Left forelimb (tissue), 1 donor: ENCODE data around the gene MFAP1.
"Not testable (repeated sequence)": the region's sequence is repeated elsewhere in the genome, so short reads cannot be mapped to it uniquely, and the experiment has no call there.

Experiments used
- DNase-seq: peaks from one replicate; pipeline ENCODE4 v3.0.0-alpha.2; 2018; ENCODE audit warnings: low spot score

MFAP1 gene

DNA sequence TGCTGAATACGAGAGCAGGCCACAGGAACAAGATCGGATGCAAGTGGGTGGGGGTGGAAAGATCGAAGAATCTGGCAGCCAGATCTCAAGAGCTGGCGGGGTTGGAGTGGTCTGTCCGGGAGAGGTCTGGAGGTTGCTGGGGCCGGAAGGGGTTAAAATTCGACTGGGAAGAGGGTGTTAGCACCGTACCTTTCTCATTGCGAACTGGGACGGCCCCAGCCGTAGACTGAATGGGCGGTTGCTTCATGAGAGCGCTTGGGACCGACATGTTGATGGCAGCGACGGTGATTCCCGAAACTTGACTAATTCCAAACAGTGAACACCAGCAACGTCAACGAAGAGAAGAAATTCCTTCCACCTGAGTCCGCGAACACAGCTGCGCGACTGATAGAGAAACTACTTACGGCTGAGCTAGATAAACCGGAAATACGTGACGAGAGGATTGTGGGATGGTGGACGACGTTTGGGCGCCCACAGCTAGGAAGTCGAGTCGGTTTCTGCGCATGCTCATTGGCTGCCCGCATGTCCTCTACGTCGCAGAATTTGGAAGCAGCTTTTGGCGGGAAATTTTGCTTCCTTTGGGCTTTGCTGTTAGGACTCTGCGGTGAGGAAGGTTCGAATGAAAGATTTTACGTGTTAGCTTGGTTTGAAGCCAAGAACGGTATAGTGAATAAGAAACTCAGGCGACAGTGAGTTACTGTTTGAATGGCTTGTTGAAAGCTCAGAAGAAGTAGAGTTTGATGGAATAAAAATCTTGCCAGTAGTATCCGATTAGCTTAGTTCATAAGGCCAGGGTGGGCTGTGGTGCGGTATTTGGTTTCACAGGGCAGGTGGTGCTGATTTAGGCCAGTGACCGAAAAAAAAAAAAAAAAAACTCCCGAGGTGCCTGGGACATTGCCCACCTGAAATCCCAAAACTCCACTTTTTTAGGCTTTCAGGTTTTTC lies at the start of gene MFAP1:
MFAP1 (minus strand) TSS at position 389 of the 945 bp plus-strand sequence; CDS start at position 268, 121 bp downstream.
- peak; percentile 89 for DNase-seq

DNA sequence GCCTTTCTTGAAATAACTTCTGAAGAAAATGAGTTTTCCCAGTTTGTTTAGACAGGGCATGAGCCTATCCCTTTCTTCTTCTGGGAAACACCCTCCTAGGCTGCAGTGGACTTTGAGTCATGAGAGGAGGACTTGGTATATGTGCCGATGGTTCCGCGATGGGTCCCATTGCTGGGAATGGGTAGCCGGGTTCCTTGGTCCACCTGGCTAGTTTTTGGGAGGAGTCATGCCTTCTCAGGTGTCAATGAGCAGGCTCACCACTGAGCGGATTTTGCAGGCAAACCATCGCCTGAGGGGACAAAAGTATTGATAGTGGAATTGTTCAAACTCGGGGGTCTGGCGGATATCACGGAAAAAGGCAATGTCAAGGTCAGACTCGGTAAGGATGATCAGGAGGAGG lies 49.2 kb upstream of the MFAP1 start:
- no peak for DNase-seq

DNA sequence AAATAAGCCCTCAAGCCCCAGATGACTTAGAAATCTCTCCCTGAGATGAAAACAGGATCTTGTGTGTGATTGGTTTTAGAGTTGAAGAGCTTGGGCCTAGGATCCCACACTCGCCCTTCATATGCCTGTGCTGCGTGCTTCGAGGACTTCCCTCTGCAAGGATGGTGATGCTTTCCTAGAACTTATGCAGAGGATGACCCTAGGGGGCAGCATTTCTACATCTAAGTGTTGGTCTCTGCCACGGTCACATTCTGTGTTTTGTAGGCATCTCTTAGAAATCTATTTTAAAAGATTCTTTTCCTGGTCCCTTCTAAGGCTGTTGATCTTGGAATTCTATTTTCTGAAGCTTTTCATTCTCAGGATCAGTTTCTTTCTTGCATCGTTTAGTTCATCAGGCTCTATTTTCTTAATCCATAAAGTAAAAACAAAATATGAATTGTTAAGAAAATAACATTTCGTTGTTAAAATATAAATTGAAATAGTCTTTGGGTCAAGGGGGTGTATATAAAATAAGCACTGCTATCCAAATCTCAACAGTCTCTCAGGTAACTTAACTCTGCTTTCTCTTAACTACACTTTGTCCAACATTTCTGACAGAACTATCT lies 48.0 kb upstream of the MFAP1 start:
- no peak for DNase-seq

GRCh38 chr15:43871835-43872234 lies 47.3 kb upstream of the MFAP1 start:
- DNase-seq = no peak

DNA sequence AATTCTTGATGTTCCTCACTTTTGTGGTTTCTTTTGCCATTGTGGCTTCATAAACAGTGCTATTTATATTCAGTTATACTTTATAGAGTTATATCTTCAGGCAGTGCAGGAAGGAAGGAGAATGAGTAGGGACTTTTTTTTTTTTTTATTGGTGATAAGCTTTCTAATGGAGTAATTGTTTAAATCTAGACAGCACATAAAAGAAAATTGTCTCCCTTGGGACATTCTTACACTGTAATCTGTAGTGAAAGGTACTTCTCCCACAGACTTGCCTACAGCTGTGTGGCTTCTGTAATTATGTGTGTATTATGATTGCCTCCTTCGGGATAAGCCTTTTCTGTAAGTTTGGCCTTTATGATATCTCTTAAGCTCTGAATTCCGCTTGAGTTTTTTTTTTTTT lies 43.9 kb upstream of the MFAP1 start:
- no peak for DNase-seq

- DNase-seq = no peak
Observed at GRCh38 chr15:43867096-43867495, 42.6 kb upstream of the MFAP1 start.

- DNase-seq = not testable (repeated sequence)
Observed at GRCh38 chr15:43866636-43867035, 42.1 kb upstream of the MFAP1 start.

DNA sequence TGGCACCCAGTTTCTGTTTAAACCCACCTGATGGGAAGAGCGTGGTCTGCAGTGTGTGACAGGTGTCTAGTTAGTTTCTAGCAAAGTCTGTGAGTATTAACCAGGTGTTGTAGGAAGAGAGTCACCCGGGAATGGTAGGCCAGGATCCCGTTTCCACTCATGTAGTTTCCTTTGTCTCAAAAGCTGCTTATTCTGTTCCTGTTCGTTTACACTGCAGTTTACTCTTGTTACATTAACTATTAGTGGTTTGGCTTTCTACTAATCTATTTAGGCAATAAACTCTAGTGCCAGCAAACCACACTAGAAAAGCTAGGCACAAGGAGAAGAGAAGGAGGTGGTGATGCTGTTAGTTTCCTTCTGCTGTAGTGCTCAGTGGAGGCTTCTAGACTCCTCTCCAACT lies 35.1 kb upstream of the MFAP1 start:
- DNase-seq = no peak

DNA sequence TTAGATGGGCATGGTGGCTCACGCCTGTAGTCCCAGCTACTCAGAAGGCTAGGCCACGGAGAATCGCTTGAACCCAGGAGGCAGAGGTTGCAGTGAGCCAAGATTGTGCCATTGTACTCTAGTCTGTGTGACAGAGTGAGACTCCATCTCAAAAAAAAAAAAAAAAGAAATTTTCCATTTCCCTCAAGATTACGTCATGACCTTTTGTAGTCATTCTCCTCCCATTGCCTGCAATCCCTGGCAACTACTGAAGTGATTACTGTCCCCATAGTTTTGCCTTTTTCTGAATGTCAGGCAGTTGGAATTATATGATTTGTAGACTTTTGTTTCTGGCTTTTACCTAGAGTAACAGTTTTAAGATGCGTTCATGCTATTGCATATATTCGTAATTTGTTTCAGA lies 30.3 kb upstream of the MFAP1 start:
- DNase-seq = no peak

DNA sequence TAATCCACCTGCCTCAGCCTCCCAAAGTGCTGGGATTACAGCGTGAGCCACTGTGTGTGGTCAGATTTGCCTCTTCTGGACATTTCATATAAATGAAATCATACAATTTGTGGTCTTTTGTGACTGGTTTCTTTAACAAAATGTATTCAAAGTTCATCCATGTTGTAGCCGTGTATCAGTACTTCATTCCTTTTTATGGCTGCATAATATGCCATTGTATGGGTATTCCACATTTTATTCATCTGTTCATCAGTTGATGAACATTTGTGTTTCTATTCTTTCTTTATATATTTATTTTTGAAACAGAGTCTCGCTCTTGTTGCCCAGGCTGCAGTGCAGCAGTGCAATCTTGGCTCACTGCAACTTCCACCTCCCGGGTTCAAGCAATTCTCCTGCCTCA lies 28.1 kb upstream of the MFAP1 start:
- no peak for DNase-seq

DNA sequence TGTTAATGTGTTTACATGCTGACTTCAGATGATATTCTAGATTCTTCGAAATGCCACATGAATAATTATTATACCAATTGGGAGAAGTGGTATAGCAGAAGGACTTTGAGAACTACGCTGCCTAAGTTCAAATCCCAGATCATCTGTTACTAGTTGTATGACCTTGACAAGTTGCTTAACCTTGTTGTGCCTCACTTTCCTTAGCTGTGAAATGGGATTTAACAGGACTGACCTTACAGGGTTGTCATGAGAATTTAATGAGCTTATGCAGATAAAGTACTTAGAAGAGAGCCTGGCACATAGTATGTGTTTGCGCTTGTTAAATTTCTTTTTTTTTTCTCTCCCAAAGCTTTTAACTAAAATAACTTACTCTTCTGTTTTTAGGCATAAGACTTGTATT lies 26.8 kb upstream of the MFAP1 start:
- DNase-seq = no peak

GRCh38 chr15:43845421-43845820 lies 20.9 kb upstream of the MFAP1 start:
- no peak for DNase-seq

- DNase-seq = not testable (repeated sequence)
Observed at GRCh38 chr15:43832485-43832884, 8.0 kb upstream of the MFAP1 start.

DNA sequence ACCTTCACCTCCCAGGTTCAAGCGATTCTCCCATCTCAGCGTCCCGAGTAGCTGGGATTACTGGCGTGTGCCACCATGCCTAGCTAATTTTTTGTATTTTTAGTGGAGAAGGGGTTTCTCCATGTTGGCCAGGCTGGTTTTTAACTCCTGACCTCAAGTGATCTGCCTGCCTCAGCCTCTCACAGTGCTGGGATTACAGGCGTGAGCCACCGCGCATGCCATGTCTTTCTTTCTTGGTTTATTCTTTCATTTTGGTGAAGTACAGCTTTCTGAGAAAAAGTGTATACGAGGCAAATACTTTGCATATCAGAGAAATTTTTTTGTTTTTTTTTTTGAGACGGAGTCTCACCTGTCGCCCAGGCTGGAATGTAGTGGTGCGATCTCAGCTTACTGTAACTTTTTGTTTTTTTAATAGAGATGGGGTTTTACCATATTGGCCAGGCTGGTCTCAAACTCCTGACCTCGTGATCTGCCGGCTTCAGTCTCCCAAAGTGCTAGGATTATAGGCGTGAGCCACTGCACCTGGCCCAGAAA lies 7.1 kb upstream of the MFAP1 start:
- not testable (repeated sequence) for DNase-seq

GRCh38 chr15:43830691-43831275 lies 6.3 kb upstream of the MFAP1 start:
- DNase-seq = not testable (repeated sequence)

DNA sequence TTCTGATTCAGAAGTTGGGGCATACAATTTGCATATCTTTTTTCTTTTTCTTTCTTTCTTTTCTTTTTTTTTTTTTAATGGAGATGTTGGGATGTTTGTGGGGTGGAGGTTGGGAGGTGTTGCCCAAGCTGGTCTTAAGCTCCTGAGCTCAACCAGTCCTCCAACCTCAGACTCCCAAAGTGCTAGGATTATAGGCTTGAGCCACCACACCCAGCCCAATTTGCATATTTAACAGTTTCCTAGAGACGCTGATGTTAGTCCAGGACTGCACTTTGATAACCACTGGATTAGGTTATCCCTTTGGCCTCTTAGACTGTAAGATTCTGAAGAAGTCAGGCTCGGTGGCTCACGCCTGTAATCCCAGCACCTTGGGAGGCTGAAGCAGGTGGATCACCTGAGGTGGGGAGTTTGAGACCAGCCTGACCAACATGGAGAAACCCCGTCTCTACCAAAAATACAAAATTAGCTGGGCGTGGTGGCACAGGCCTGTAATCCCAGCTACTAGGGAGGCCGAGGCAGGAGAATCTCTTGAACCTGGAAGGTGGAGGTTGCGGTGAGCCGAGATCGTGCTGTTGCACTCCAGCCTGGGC lies 5.6 kb upstream of the MFAP1 start:
- not testable (repeated sequence) for DNase-seq

- no peak for DNase-seq
Observed at GRCh38 chr15:43828061-43828657, 3.7 kb upstream of the MFAP1 start.

DNA sequence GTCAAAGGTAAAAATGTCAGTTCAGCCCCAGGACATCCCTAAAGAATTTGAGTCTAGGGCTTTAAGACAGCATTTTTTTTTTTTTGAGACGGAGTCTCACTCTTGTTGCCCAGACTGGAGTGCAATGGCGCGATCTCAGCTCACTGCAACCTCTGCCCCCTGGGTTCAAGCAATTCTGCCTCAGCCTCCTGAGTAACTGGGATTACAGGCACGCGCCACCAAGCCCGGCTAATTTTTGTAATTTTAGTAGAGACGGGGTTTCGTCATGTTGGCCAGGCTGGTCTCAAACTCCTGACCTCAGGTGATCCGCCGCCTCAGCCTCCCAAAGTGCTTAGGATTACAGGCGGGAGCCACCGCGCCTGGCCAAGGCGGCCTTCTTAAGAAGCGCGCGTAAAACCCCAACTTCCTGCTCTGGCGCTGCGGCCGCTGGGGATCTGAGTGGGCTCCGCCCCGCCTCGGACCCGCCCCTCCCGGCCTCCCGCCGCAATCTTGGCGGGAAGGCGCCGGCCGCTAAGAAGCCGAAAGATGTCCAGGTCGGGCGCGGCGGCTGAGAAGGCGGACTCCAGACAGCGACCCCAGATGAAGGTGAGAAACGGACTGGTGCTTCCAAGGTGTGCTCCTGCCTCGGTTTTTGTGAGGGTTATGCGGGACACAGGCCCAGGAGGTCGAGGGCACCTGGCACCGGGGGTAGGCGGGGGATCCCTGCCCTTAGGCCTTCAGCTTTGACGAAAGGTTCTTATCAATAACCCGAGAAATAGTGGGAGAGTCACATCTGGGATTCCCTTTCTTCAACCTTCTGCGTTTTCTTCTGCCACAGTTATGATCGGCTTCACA lies 2.2 kb upstream of the MFAP1 start, which contains the start of gene WDR76:
WDR76 (plus strand) TSS at position 495 of the 834 bp plus-strand sequence; CDS start at position 526, 31 bp downstream.
- DNase-seq = peak; percentile 82

DNA sequence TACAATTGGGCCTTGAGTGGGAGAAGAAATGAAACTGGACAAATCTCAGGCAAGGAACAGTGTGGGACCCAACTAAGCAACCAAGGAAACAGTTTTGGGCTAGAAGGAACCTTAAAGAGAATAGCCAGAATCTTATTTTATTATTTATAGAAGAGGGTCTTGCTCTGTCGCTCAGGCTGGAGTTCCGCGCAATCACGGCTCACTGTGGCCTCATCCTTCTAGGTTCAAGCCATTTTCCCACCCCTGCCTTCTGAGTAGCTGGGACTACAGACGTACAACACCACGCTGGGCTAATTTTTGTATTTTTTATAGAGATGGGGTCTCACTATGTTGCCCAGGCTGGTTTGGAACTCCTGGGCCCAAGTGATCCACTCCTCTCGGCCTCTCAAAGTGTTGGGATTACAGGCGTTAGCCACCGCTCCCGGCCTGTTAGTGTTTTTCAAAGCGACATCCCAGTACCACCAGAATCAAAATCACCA lies 1.6 kb upstream of the MFAP1 start:
- DNase-seq = no peak

GRCh38 chr15:43825305-43825704 lies 815 bp upstream of the MFAP1 start:
- not testable (repeated sequence) for DNase-seq

GRCh38 chr15:43821505-43821904 lies 3.0 kb downstream of the MFAP1 start:
- no peak for DNase-seq
